GM23248 (cell line): ENCODE results near the gene CYTL1. TPM values are rescaled to one million over a fixed set of nuclear protein-coding genes. Genes with fewer than 3 reads are reported as not detected.
A peak's percentile ranks its signal among the peaks of the same experiment; 100 is the strongest.

Experiments
- DNase-seq: peaks from one replicate; pipeline ENCODE4 v3.0.0-alpha.2; 2015
- H2AFZ ChIP-seq: fragments of 200-600 bp; sonication (generic); 2 replicates; pipeline ENCODE4 v1.6.1; 2016; ENCODE audit warnings: antibody characterized with exemption
- H3F3A ChIP-seq: fragments of 200-600 bp; sonication (generic); 2 replicates; pipeline ENCODE4 v1.6.1; 2016; ENCODE audit warnings: mild to moderate bottlenecking, antibody characterized with exemption, mixed run types; ENCODE audit not compliant: insufficient read depth
- H3K27ac ChIP-seq: fragments of 200-600 bp; sonication (generic); 2 replicates; pipeline ENCODE4 v1.5.1; 2016; ENCODE audit warnings: mild to moderate bottlenecking
- H3K27me3 ChIP-seq: fragments of 200-600 bp; sonication (generic); replicated peaks from 2 replicates; pipeline ENCODE4 v1.6.1; 2016; ENCODE audit warnings: mild to moderate bottlenecking; ENCODE audit not compliant: insufficient read depth
- H3K36me3 ChIP-seq: fragments of 200-600 bp; sonication (generic); 2 replicates; pipeline ENCODE4 v1.6.1; 2016; ENCODE audit warnings: low read depth, mild to moderate bottlenecking
- H3K4me1 ChIP-seq: fragments of 200-600 bp; sonication (generic); 2 replicates; pipeline ENCODE4 v1.6.1; 2016; ENCODE audit warnings: mild to moderate bottlenecking; ENCODE audit not compliant: insufficient read depth
- H3K4me2 ChIP-seq: fragments of 200-600 bp; sonication (generic); one replicate; pipeline ENCODE4 v1.6.1; 2016; ENCODE audit warnings: mild to moderate bottlenecking; ENCODE audit not compliant: unreplicated experiment
- H3K4me3 ChIP-seq: fragments of 200-600 bp; sonication (generic); 2 replicates; pipeline ENCODE4 v1.5.1; 2016; ENCODE audit warnings: mild to moderate bottlenecking
- H3K79me2 ChIP-seq: fragments of 200-600 bp; sonication (generic); 2 replicates; pipeline ENCODE4 v1.6.1; 2016; ENCODE audit warnings: mild to moderate bottlenecking; ENCODE audit not compliant: insufficient read depth
- H3K9ac ChIP-seq: fragments of 200-600 bp; sonication (generic); 2 replicates; pipeline ENCODE4 v1.6.1; 2016; ENCODE audit warnings: mild to moderate bottlenecking
- H3K9me2 ChIP-seq: fragments of 200-600 bp; sonication (generic); 2 replicates; pipeline ENCODE4 v1.6.1; 2016; ENCODE audit warnings: mixed run types, mild to moderate bottlenecking, moderate library complexity; ENCODE audit not compliant: insufficient read depth
- H3K9me3 ChIP-seq: fragments of 200-600 bp; sonication (generic); one replicate; pipeline ENCODE4 v1.6.1; 2017; ENCODE audit warnings: low read depth
- H4K20me1 ChIP-seq: fragments of 200-600 bp; sonication (generic); 2 replicates; pipeline ENCODE4 v1.6.0; 2016; ENCODE audit not compliant: insufficient read depth
- EZH2 ChIP-seq: fragments of 200-600 bp; sonication (generic); IDR thresholded peaks from 2 replicates; pipeline ENCODE4 v1.6.1; 2018; ENCODE audit warnings: antibody characterized with exemption, mild to moderate bottlenecking; ENCODE audit not compliant: insufficient read depth, poor library complexity, severe bottlenecking
- EZH2phosphoT487 ChIP-seq: fragments of 200-600 bp; sonication (generic); IDR thresholded peaks from 2 replicates; pipeline ENCODE4 v1.6.1; 2018; ENCODE audit warnings: antibody characterized with exemption, moderate library complexity, mild to moderate bottlenecking, low read depth; ENCODE audit not compliant: insufficient read depth
- WGBS, 2 experiments: methylation state at CpG; one replicate each; pipeline ENCODE4 v1.1.6; 2015 to 2017; ENCODE audit warnings: low lambda C conversion rate in 2 of 2, low coverage in 1 of 2; ENCODE audit errors: missing lambda C conversion rate in 2 of 2; 5-methylcytosine and 5-hydroxymethylcytosine counted together
- in situ Hi-C: fragments of 300-500 bp; cut with MboI; formaldehyde crosslinking; loops from 2 replicates; pipeline ENCODE4 v1.15.0; 2020
- polyA plus RNA-seq: library from polyadenylated mRNA; unstranded; fragments of >200 nt; fragmentation: Nextera tagmentation; extraction: Ambion mirVana; gene quantifications from 2 replicates; pipeline ENCODE4 v1.2.1, GENCODE V29; 2016
- total RNA-seq: library from RNA; depleted of rRNA; stranded (reverse); fragments of >200 nt; shearing (Covaris generic); gene quantifications from 2 replicates; pipeline ENCODE4 v1.2.3, GENCODE V29; 2014

CYTL1 gene
- total and polyA plus RNA-seq, 2 experiments from 2014 or later: 1.1 TPM; not detected in 1

DNA sequence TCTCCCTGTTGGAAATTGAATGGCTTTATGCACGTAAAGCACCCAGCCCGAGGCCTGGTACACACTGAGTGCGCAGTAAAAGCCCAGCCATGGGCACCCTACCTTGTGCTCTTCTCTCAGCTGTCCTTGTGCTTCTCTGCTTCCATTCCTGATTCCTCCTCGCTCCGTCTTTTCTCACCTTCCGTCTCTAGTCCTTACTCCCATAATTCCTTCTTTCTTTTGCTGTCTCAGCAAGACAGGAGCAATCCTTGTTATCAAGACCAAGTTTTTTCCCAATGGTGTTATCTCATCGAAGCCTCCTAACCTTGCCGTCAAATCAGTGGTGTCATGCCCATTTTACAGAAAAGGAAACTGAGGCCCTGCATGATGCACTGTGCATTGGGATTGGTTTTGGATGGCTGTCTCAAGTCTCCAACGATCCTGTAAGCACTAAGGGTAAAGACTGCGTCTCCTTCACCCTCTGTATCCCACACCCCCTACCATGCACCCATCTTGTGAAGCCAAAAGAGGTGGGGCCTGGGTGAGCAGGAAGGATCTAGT is 30.1 kb downstream of the CYTL1 start:
- 94 to 95% methylated on average over 10 of the region's 10 CpGs for WGBS, 2 experiments
- H3K27me3 ChIP-seq: no peaks in the 10 kb centered on the region
- no peak for DNase-seq
- peaks cover 17% of the 10 kb centered on the region; the same call in 1 of the 2 replicates for H3F3A ChIP-seq
- no peak overlapping the region for H2AFZ ChIP-seq
- H3K4me3 ChIP-seq: no peak overlapping the region
- H3K36me3 ChIP-seq: no peaks in the 10 kb centered on the region
- no peak overlapping the region for H3K27ac ChIP-seq
- H3K9ac ChIP-seq: no peak overlapping the region
- no peaks in the 10 kb centered on the region for H3K79me2 ChIP-seq
- peaks cover 20% of the 10 kb centered on the region for H3K4me1 ChIP-seq
- no peaks in the 10 kb centered on the region for H4K20me1 ChIP-seq
- in situ Hi-C loops: loop anchor here (25.0 kb wide), 2 partner anchors 302 to 502 kb away; no protein-coding TSS in a partner anchor
- TF ChIP-seq EZH2phosphoT487 (no peak), EZH2 (no peak)
- no peak overlapping the region for H3K4me2 ChIP-seq
- no peaks in the 10 kb centered on the region for H3K9me2 ChIP-seq
- H3K9me3 ChIP-seq: no peaks in the 10 kb centered on the region

DNA sequence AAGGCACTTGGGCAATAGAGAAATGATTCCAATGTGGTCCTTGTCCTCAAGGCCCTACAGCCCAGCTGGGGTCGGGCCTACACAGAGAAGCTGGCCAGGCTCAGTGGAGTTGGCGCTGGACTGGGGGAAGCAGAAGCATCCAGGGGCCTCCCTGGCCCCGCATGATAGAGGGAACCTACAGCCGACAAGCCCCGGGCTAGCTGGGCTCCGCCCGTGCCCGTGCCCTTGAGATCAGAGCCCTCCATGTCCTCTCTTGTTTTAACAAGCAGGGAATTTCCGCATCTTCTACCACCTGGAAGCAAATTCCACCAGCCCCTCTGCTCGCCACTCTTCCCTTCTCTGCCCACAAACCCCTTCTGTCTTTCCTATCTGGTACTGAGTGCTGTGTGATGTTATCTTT is 31.6 kb downstream of the CYTL1 start:
- DNase-seq: no peak
- H3K4me2 ChIP-seq: no peak overlapping the region
- no peaks in the 10 kb centered on the region for H3K36me3 ChIP-seq
- peaks cover 20% of the 10 kb centered on the region for H3K4me1 ChIP-seq
- no peak overlapping the region for H3K27ac ChIP-seq
- H3F3A ChIP-seq: peaks cover 17% of the 10 kb centered on the region; the same call in 1 of the 2 replicates
- TF ChIP-seq EZH2 (no peak), EZH2phosphoT487 (no peak)
- in situ Hi-C loops: loop anchor here (25.0 kb wide), 2 partner anchors 300 to 500 kb away; no protein-coding TSS in a partner anchor
- no peaks in the 10 kb centered on the region for H3K27me3 ChIP-seq
- H3K79me2 ChIP-seq: no peaks in the 10 kb centered on the region
- 86% methylated on average over 10 of the region's 10 CpGs for WGBS, 2 experiments
- H2AFZ ChIP-seq: no peak overlapping the region
- H3K4me3 ChIP-seq: no peak overlapping the region
- H3K9ac ChIP-seq: no peak overlapping the region
- H4K20me1 ChIP-seq: no peaks in the 10 kb centered on the region
- no peaks in the 10 kb centered on the region for H3K9me2 ChIP-seq
- no peaks in the 10 kb centered on the region for H3K9me3 ChIP-seq

DNA sequence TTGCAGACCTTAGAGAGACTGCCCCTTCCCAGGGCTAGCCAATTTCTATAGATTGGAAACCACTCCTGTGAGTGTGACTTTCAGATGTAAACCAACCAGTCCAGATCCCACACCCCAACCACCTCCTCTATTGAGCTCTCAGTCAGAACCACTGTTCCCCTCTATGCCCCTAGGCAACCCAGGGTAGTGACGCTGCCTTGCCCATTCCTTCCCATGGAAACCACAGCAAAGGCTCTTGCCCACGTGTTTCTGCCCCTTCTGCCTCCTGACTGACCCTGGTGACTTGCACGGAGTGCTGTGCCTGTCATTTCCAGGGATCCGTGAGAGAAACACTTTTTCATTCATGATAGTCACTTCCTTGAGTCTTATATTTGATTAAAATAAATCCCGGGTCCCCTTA is 32.4 kb downstream of the CYTL1 start:
- H3K79me2 ChIP-seq: no peaks in the 10 kb centered on the region
- H4K20me1 ChIP-seq: no peaks in the 10 kb centered on the region
- 87 to 90% methylated on average over 5 of the region's 5 CpGs for WGBS, 2 experiments
- no peak overlapping the region for H3K9ac ChIP-seq
- no peaks in the 10 kb centered on the region for H3K27me3 ChIP-seq
- no peak overlapping the region for H3K4me3 ChIP-seq
- H3K4me1 ChIP-seq: peaks cover 18% of the 10 kb centered on the region
- no peak overlapping the region for H2AFZ ChIP-seq
- TF ChIP-seq EZH2: no peak
- no peak for TF ChIP-seq EZH2phosphoT487
- H3K27ac ChIP-seq: no peak overlapping the region
- peaks cover 18% of the 10 kb centered on the region; the same call in 1 of the 2 replicates for H3F3A ChIP-seq
- H3K36me3 ChIP-seq: no peaks in the 10 kb centered on the region
- no peak overlapping the region for H3K4me2 ChIP-seq
- in situ Hi-C loops: loop anchor here (25.0 kb wide), 2 partner anchors 300 to 500 kb away; no protein-coding TSS in a partner anchor
- no peaks in the 10 kb centered on the region for H3K9me2 ChIP-seq
- no peaks in the 10 kb centered on the region for H3K9me3 ChIP-seq
- no peak for DNase-seq

DNA sequence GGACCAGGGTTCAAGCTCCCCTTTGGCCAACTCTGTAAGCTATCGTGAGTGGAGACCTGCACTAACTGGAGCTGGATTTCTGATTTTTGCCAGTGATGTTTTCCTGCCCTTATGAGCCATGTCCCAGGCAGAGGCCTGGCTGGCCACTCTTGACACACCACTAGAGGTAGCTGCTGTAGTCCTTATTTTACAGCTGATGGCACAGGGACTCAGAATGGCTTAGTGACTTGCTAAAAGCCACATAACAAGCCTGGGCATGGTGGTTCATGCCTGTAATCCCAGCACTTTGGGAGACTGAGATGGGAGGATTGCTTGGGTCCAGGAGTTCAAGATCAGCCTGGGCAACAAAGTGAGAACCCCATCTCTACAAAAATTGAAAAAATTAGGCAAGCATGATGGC is 33.4 kb downstream of the CYTL1 start:
- Histone ChIP-seq H3K9ac (no peak overlapping the region), H3K4me3 (no peak overlapping the region), H3K9me2 (no peaks in the 10 kb centered on the region), H3K27ac (no peak overlapping the region), H3K4me1 (peaks cover 20% of the 10 kb centered on the region), H3K36me3 (no peaks in the 10 kb centered on the region), H2AFZ (no peak overlapping the region), H3K27me3 (no peaks in the 10 kb centered on the region), H4K20me1 (no peaks in the 10 kb centered on the region), H3K9me3 (no peaks in the 10 kb centered on the region), H3F3A (peaks cover 17% of the 10 kb centered on the region; the same call in 1 of the 2 replicates), H3K4me2 (no peak overlapping the region), H3K79me2 (no peaks in the 10 kb centered on the region)
- in situ Hi-C loops: loop anchor here (25.0 kb wide), 2 partner anchors 299 to 499 kb away; no protein-coding TSS in a partner anchor
- peak; percentile 52 for DNase-seq
- TF ChIP-seq EZH2 (no peak), EZH2phosphoT487 (no peak)
- WGBS, 2 experiments: 50 to 60% methylated on average over 1 of the region's 1 CpG
